ENCODE results near the gene TRHDE.

DNA sequence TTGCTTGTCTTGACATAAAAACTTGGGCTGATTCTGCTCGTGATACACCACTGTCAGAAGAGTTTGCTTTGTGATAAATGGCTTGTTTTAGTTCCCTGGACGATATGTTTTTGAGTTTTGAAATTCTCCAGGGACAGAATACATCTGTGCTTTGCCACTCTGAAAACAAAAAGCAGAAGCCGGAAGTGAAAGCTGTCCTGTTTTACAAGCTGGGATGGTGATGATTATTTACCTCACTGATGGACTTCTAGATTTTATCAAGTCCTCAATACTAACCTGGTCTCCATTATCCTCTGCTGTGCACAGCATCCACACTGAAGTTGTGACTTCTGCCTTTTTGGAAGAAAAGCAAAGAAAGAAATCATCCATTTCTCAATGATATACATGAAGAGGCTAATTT, 251.6 kb downstream of the TRHDE start:
- TF ChIP-seq, protein P1, sequence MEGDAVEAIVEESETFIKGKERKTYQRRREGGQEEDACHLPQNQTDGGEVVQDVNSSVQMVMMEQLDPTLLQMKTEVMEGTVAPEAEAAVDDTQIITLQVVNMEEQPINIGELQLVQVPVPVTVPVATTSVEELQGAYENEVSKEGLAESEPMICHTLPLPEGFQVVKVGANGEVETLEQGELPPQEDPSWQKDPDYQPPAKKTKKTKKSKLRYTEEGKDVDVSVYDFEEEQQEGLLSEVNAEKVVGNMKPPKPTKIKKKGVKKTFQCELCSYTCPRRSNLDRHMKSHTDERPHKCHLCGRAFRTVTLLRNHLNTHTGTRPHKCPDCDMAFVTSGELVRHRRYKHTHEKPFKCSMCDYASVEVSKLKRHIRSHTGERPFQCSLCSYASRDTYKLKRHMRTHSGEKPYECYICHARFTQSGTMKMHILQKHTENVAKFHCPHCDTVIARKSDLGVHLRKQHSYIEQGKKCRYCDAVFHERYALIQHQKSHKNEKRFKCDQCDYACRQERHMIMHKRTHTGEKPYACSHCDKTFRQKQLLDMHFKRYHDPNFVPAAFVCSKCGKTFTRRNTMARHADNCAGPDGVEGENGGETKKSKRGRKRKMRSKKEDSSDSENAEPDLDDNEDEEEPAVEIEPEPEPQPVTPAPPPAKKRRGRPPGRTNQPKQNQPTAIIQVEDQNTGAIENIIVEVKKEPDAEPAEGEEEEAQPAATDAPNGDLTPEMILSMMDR (IDR thresholded peaks at IDR 0.05) = no peak
- TF ChIP-seq POLR2A (IDR thresholded peaks at IDR 0.05) = no peak

Data from testis (tissue), 2 donors.